Suppressor macrophage treated with lipopolysaccharide for 1 hour (primary cell): Measurements from ENCODE around the gene RBM48.
"Not testable (repeated sequence)": the region's sequence is repeated elsewhere in the genome, so short reads cannot be mapped to it uniquely, and the experiment has no call there.

Experiments
- DNase-seq, 3 donors: peaks; one replicate each; pipeline ENCODE4 v3.0.0-alpha.2; 2020 to 2022

The RBM48 gene

DNA sequence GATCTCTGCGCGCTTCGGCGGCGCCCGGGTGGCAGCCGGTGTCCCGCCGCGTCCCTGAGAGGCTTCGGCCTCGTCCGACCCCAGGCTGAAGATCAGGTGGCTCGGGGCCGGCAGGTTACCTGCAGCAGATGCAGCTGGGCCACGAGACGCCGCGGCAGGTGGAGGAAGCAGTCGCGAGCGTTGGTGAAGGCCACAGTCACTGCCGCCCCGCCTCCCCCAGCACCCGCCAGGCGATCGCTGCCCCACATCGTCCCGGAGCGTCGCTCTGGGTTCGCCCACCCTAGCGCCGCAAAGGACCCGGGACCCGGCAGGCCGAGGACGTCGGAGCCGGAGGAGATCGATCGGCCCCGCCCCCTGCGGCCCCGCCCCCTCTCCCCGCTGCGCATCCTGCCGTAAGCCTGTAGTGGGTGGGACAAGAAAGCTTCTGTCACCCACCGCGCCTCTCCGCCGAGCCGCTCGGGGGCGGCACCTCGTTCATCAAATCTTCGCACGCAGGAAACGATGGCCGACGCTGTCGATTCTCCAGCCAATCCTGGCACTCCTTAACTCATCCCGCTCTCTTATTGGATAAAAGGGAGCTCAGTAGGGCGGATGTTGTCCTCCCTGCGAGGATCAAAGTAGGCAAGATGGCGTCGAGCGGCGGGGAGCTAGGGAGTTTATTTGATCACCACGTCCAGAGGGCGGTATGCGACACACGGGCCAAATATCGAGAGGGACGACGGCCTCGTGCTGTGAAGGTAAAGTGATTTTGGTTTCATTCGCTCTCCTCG, at the start of gene RBM48, which contains the start of gene PEX1:
Gene RBM48 (plus strand): TSS at position 608 of the 770 bp plus-strand sequence. CDS start 19 bp downstream, at position 627.
Gene PEX1 (minus strand): TSS at position 333 of the 770 bp plus-strand sequence. CDS start 85 bp downstream, at position 248.
- peak; percentile 98 to 99 (median 99) for DNase-seq

GRCh38 chr7:92479146-92479545, 49.4 kb upstream of the RBM48 start:
- DNase-seq: not testable (repeated sequence)

DNA sequence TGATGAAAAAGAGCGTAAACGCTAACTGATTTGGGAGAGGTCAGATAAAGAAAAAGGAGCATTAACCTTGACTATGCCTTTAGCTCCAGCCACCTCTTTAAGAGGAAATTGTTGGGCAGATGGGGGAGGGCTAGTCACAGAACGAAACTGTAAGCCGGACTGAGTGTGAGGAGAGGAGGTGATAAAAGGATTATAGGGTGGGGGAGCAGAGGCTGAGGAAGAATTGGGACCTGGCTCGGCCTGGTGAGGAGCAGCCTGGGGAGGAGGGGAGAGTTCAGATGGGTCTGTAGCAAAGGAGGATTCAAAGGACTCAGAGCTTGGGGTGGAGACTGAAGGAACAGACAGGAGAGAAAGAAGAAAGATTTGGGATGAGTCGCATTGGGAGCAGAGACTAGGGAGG, 45.0 kb upstream of the RBM48 start:
- DNase-seq: not testable (repeated sequence)

DNA sequence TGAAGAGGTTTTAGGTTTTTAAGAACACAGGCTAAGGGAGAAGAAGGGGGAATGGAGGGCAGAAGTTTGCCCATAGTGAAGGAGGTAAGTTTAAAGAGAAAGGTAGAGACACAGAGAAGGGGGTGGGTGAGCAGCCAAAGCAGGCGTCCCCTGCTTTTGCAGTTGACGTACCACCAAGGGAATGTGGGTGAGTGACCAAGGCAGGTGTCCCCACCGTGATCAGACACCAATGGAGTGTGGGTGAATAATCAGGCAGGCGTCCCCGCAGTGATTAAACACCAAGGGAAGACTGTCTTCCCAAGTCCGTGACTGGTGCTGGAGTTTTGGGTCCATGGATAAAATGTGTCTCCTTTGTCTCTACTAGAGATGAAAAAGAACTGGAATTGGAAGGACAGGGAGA, 44.4 kb upstream of the RBM48 start:
- not testable (repeated sequence) for DNase-seq

- DNase-seq: no peak
Observed at GRCh38 chr7:92485267-92485892, 43.2 kb upstream of the RBM48 start.

DNA sequence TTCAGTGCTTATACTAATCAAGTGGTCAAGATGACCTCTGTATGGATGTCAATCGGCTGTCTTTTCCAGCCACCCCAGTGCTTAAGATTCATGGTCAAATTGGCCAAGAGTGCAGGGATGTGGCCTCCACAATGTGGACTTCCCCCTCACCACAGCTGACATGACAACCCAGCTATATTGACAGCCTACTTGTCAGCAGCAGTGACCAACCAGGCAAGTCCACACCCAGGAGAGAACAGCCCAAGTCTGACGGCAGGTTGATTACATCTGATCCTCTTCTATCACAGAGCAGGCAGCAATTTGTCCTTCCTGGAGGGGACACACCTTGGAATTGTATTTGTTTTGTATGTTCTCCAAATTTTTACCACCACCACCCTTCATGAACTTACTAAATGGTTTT, 42.6 kb upstream of the RBM48 start:
- no peak for DNase-seq

GRCh38 chr7:92487804-92488203, 40.8 kb upstream of the RBM48 start:
- no peak for DNase-seq

GRCh38 chr7:92489634-92490033, 39.0 kb upstream of the RBM48 start:
- no peak for DNase-seq

DNA sequence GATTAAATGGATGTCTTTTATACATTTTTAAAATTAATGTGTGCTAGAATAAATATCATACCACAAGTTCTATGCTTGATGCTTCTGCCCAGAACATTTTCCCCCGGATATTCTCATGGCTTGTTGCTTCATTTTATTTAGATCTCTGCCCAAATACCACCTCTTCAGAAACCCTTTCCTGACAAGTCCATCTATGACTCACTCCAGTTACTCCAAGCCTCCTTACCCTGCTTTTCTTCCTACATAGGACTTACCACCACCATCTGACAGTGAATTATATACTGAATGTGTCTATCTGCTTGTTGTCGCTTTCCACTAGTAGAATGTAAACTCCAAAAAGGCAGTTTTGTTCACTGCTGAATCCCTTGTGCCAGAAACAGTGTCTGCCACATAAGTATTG, 31.7 kb upstream of the RBM48 start:
- no peak for DNase-seq

DNA sequence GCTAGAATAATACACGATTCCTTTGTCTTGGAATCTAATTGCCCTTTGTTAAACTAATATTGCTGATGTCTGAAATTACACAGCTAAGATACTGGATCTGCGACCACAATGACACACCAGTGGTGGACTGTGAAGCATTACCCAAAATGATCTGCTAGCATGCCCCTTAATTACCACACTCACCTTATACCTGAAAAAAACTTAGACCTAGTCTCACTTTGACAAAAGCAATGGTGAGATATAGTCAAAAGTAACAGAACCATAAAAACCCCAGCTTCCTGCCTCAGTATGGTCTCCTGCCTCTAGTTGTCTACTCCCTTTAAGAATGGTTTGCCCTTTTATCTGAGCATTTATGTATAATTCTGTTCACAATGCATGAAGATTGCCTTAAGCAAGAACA, 30.0 kb upstream of the RBM48 start:
- DNase-seq: no peak

GRCh38 chr7:92503767-92504166, 24.8 kb upstream of the RBM48 start:
- no peak for DNase-seq

DNA sequence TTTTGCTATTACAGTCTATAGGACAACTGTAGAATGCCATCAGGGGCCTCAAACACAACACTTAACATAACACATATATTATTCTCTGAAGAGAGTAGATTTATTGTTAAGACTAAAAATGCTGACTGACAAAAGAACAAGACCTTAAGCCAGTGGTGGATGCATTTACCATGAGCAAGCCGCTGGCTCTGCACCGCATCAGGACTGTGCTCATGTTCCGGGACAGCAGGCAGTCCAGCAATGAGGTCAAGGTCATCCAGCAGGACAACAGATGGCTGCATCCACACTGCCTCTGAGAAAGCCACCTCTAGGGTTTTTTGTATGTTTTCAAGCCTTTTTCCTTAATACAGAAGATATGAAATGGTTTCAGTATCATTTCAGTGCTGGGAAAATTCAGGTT, 24.0 kb upstream of the RBM48 start:
- DNase-seq: no peak

GRCh38 chr7:92506363-92506762, 22.2 kb upstream of the RBM48 start:
- no peak for DNase-seq

DNA sequence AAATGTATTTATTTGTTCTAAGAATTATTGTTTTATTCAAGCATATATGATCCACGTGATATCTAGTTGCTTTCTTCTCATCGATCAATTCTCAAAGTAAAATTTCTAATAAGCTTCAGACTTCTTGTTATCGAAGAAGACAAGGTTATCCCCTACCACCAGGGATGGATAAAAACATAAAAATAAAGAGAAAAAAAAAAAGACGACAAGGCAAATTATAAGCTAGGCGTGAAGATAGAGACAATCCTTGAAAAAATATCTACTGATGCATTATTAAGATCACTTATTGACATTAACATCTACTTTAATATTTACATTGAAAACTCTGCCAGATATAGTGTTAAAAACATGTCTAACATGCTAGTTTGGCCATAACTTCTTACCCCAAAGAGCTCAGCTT, 19.6 kb upstream of the RBM48 start:
- no peak for DNase-seq

- no peak for DNase-seq
Observed at GRCh38 chr7:92513167-92513902, 15.3 kb upstream of the RBM48 start.

GRCh38 chr7:92517631-92518030, 11.0 kb upstream of the RBM48 start:
- DNase-seq: no peak

GRCh38 chr7:92520024-92520423, 8.6 kb upstream of the RBM48 start:
- no peak for DNase-seq

DNA sequence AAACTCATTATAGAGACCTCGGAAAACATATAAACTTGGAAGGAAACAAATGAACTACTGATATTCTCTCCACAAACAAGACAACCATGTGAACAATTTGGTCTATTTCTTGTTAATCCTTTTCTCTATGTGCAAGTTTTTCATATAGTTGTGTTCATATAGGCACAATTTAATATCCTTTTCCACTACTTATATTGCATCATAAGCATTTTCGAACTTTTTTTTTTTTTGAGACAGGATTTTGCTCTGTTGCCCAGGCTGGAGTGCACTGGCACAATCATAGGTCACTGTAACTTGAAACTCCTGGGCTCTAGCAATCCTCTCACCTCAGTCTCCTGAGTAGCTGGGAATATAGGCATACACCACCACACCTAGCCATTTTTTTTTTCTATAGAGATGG, 5.5 kb upstream of the RBM48 start:
- DNase-seq: no peak

- DNase-seq: peak; percentile 34 to 53 (median 36)
Observed at GRCh38 chr7:92527300-92528187, 1.1 kb upstream of the RBM48 start.

GRCh38 chr7:92528958-92529264, 316 bp downstream of the RBM48 start:
- no peak for DNase-seq

GRCh38 chr7:92534572-92534971, 6.0 kb downstream of the RBM48 start:
- no peak for DNase-seq

DNA sequence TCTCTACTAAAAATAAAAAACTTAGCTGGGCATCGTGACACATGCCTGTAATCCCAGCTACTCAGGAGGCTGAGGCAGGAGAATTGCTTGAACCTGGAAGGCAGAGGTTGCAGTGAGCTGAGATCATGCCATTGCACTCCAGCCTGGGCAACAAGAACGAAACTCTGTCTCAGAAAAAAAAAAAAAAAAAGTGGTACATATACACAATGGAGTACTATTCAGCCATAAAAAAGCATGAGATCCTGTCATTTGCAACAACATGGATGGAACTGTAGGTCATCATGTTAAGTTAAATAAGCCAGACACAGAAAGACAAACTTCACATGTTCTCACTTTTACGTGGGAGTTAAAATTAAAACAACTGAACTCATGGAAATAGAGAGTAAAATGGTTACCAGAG, 14.9 kb downstream of the RBM48 start:
- not testable (repeated sequence) for DNase-seq

- DNase-seq: not testable (repeated sequence)
Observed at GRCh38 chr7:92545116-92545515, 16.5 kb downstream of the RBM48 start.
